Astrocyte (in vitro differentiated cells and primary cell): ENCODE data around the gene IL12RB2. TPM values are rescaled to one million over a fixed set of nuclear protein-coding genes. Genes with fewer than 3 reads are reported as not detected.

Experiments
- DNase-seq: peaks from one replicate; pipeline ENCODE4 v3.0.0-alpha.2; 2010; ENCODE audit warnings: low read depth
- FAIRE-seq: peaks from 2 replicates; lab custom pipeline; 2011; peaks lifted over from hg19 to GRCh38; lab: Jason Lieb, UNC
- H2AFZ ChIP-seq: 2 replicates; pipeline ENCODE4 v1.6.0; 2012; ENCODE audit warnings: low read depth, low read length, inconsistent platforms
- H3K27ac ChIP-seq: 2 replicates; pipeline ENCODE4 v1.5.1; 2011; ENCODE audit warnings: low read depth, low read length, inconsistent platforms
- H3K27me3 ChIP-seq: 2 replicates; pipeline ENCODE4 v1.6.0; 2011; ENCODE audit warnings: low read length, inconsistent platforms; ENCODE audit not compliant: insufficient read depth
- H3K36me3 ChIP-seq: 2 replicates; pipeline ENCODE4 v1.5.1; 2011; ENCODE audit warnings: low read length, inconsistent platforms; ENCODE audit not compliant: insufficient read depth
- H3K4me1 ChIP-seq: 2 replicates; pipeline ENCODE4 v1.5.1; 2011; ENCODE audit warnings: low read length, inconsistent platforms; ENCODE audit not compliant: insufficient read depth
- H3K4me2 ChIP-seq: 2 replicates; pipeline ENCODE4 v1.6.0; 2012; ENCODE audit warnings: low read length, inconsistent platforms
- H3K4me3 ChIP-seq: 2 replicates; pipeline ENCODE4 v1.5.1; 2011; ENCODE audit warnings: low read depth, mild to moderate bottlenecking, low read length, inconsistent platforms; ENCODE audit not compliant: insufficient read depth
- H3K79me2 ChIP-seq: 2 replicates; pipeline ENCODE4 v1.6.0; 2012; ENCODE audit warnings: mild to moderate bottlenecking, low read length, inconsistent platforms; ENCODE audit not compliant: insufficient read depth
- H3K9ac ChIP-seq: 2 replicates; pipeline ENCODE4 v1.6.0; 2012; ENCODE audit warnings: mild to moderate bottlenecking, low read length, inconsistent platforms
- H3K9me3 ChIP-seq: 2 replicates; pipeline ENCODE4 v1.5.1; 2012; ENCODE audit warnings: low read depth, mild to moderate bottlenecking, low read length, inconsistent platforms; ENCODE audit not compliant: insufficient read depth
- H4K20me1 ChIP-seq: 2 replicates; pipeline ENCODE4 v1.6.0; 2012; ENCODE audit warnings: low read length, inconsistent platforms; ENCODE audit not compliant: insufficient read depth
- H3K27ac Mint-ChIP-seq: one replicate; pipeline ENCODE4 v1.8.0; 2021; ENCODE audit warnings: mild to moderate bottlenecking, mixed read lengths; ENCODE audit not compliant: unreplicated experiment
- H3K27me3 Mint-ChIP-seq: one replicate; pipeline ENCODE4 v1.8.0; 2021; ENCODE audit warnings: low read depth, mixed read lengths; ENCODE audit not compliant: unreplicated experiment
- H3K36me3 Mint-ChIP-seq: one replicate; pipeline ENCODE4 v1.8.0; 2021; ENCODE audit warnings: low read depth, mixed read lengths; ENCODE audit not compliant: unreplicated experiment
- H3K4me1 Mint-ChIP-seq: one replicate; pipeline ENCODE4 v1.8.0; 2021; ENCODE audit warnings: low read depth, mixed read lengths; ENCODE audit not compliant: unreplicated experiment
- H3K4me3 Mint-ChIP-seq: one replicate; pipeline ENCODE4 v1.8.0; 2021; ENCODE audit warnings: mild to moderate bottlenecking, moderate library complexity, mixed read lengths; ENCODE audit not compliant: unreplicated experiment
- H3K9me3 Mint-ChIP-seq: one replicate; pipeline ENCODE4 v1.8.0; 2021; ENCODE audit warnings: mild to moderate bottlenecking, mixed read lengths; ENCODE audit not compliant: unreplicated experiment
- EZH2 ChIP-seq: IDR thresholded peaks from 2 replicates; pipeline ENCODE4 v1.6.1; 2012; ENCODE audit warnings: mild to moderate bottlenecking, low read length, inconsistent platforms; ENCODE audit not compliant: insufficient read depth
- total RNA-seq: library from RNA; stranded (reverse); gene quantifications from 2 replicates; pipeline ENCODE4 v1.2.1, GENCODE V29; 2021
- TF ChIP-seq, protein P1 (sequence below): IDR thresholded peaks from 2 replicates; pipeline ENCODE4 v1.5.1; 2011; ENCODE audit warnings: low read depth, mild to moderate bottlenecking, inconsistent platforms, low read length, moderate library complexity; ENCODE audit not compliant: insufficient read depth

The IL12RB2 gene
- total RNA-seq, 1 donor from 2014 or later = 0.11 TPM

GRCh38 chr1:67401443-67401842 lies 93.8 kb downstream of the IL12RB2 start:
- Histone ChIP-seq H4K20me1 (peaks cover 7% of the 10 kb centered on the region), H3K4me1 (peaks cover 5% of the 10 kb centered on the region), H3K9ac (no peak overlapping the region), H3K27ac (no peak overlapping the region), H3K9me3 (no peaks in the 10 kb centered on the region), H3K79me2 (no peaks in the 10 kb centered on the region), H3K4me3 (no peak overlapping the region), H3K4me2 (no peak overlapping the region), H2AFZ (no peak overlapping the region), H3K36me3 (peaks cover 4% of the 10 kb centered on the region), H3K27me3 (no peaks in the 10 kb centered on the region)
- H3K9me3 Mint-ChIP-seq = peaks cover 6% of the 10 kb centered on the region
- H3K27me3 Mint-ChIP-seq = no peaks in the 10 kb centered on the region
- H3K36me3 Mint-ChIP-seq = peaks cover 6% of the 10 kb centered on the region
- H3K4me3 Mint-ChIP-seq = no peak overlapping the region
- no peak for DNase-seq
- TF ChIP-seq EZH2 = no peak
- TF ChIP-seq, protein P1, sequence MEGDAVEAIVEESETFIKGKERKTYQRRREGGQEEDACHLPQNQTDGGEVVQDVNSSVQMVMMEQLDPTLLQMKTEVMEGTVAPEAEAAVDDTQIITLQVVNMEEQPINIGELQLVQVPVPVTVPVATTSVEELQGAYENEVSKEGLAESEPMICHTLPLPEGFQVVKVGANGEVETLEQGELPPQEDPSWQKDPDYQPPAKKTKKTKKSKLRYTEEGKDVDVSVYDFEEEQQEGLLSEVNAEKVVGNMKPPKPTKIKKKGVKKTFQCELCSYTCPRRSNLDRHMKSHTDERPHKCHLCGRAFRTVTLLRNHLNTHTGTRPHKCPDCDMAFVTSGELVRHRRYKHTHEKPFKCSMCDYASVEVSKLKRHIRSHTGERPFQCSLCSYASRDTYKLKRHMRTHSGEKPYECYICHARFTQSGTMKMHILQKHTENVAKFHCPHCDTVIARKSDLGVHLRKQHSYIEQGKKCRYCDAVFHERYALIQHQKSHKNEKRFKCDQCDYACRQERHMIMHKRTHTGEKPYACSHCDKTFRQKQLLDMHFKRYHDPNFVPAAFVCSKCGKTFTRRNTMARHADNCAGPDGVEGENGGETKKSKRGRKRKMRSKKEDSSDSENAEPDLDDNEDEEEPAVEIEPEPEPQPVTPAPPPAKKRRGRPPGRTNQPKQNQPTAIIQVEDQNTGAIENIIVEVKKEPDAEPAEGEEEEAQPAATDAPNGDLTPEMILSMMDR = no peak
- peaks cover 7% of the 10 kb centered on the region for H3K4me1 Mint-ChIP-seq
- FAIRE-seq = no peak
- H3K27ac Mint-ChIP-seq = no peak overlapping the region

- peaks cover 3% of the 10 kb centered on the region for H3K9me3 Mint-ChIP-seq
- Histone ChIP-seq H3K4me1 (peaks cover 5% of the 10 kb centered on the region), H3K9ac (no peak overlapping the region), H3K4me3 (no peak overlapping the region), H3K4me2 (no peak overlapping the region), H3K9me3 (no peaks in the 10 kb centered on the region), H4K20me1 (peaks cover 10% of the 10 kb centered on the region), H3K79me2 (no peaks in the 10 kb centered on the region), H2AFZ (no peak overlapping the region), H3K27me3 (no peaks in the 10 kb centered on the region), H3K27ac (no peak overlapping the region), H3K36me3 (peaks cover 4% of the 10 kb centered on the region)
- no peak overlapping the region for H3K27ac Mint-ChIP-seq
- no peak overlapping the region for H3K4me3 Mint-ChIP-seq
- no peaks in the 10 kb centered on the region for H3K27me3 Mint-ChIP-seq
- H3K4me1 Mint-ChIP-seq = peaks cover 7% of the 10 kb centered on the region
- TF ChIP-seq EZH2 = no peak
- TF ChIP-seq, protein P1 = no peak
- no peak for FAIRE-seq
- H3K36me3 Mint-ChIP-seq = no peaks in the 10 kb centered on the region
- peak; percentile 39 for DNase-seq
Measured at GRCh38 chr1:67404212-67404620, 96.5 kb downstream of the IL12RB2 start.

DNA sequence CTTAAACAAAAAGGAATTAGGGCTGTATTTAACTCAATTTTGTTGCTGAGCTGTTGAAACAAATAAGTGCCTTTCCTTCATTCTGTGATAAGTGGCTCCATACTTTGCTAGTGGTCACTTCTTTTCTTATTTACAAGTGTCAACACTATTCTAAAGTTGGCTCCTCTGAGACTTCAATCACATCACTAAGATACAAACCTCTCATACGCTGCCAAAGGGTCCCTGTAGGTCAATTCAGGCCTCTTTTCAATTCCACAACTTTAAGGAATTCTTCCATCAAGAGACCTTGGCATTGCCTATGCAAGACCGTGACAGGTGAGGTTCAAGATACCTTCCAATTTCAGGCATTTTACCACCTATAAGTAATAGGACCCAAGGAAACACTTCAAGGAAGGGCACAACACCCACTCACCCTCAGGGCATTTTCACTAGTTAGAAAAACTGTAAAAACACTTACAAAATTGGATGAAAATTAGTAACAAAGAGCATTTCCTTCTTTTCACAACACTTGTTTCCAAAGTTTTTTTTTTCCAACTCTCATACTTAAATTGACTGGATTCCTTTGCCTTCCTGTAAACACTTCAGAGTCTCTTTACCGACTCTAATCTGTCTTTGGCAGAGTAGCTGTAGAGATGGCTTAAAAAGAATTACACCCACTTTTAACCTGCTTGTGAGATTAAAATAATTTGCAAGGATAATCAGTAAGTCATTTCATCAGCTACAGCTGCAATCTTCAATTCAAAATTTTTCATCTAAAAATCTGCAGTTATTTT lies 98.0 kb downstream of the IL12RB2 start:
- H3K27ac ChIP-seq = no peak overlapping the region
- peaks cover 17% of the 10 kb centered on the region for H4K20me1 ChIP-seq
- no peaks in the 10 kb centered on the region for H3K9me3 ChIP-seq
- H3K79me2 ChIP-seq = no peaks in the 10 kb centered on the region
- Mint-ChIP-seq H3K4me1 (peaks cover 6% of the 10 kb centered on the region), H3K9me3 (no peaks in the 10 kb centered on the region), H3K36me3 (no peaks in the 10 kb centered on the region), H3K27ac (no peak overlapping the region), H3K27me3 (no peaks in the 10 kb centered on the region), H3K4me3 (no peak overlapping the region)
- H3K4me1 ChIP-seq = peaks cover 2% of the 10 kb centered on the region
- TF ChIP-seq, protein P1 = no peak
- TF ChIP-seq EZH2 = no peak
- no peaks in the 10 kb centered on the region for H3K27me3 ChIP-seq
- H3K4me2 ChIP-seq = no peak overlapping the region
- no peak overlapping the region for H3K9ac ChIP-seq
- no peak overlapping the region for H2AFZ ChIP-seq
- no peak for FAIRE-seq
- H3K36me3 ChIP-seq = peaks cover 15% of the 10 kb centered on the region
- no peak overlapping the region for H3K4me3 ChIP-seq
- no peak for DNase-seq
